ENCODE results near the gene RABGAP1L.

GRCh38 chr1:174200746-174201145, 41.4 kb downstream of the RABGAP1L start:
- TF ChIP-seq CTCF (IDR thresholded peaks at IDR 0.05) (no peak), POLR2A (IDR thresholded peaks at IDR 0.05) (no peak)

Measured in body of pancreas (tissue), 4 donors.